GM21619 (cell line): ENCODE results near the gene CASK.
"Not testable (repeated sequence)": the region's sequence is repeated elsewhere in the genome, so short reads cannot be mapped to it uniquely, and the experiment has no call there.

Source experiments
- ATAC-seq: cut with Tn5 transposase; IDR thresholded peaks from one replicate; pipeline ENCODE4 v1.9.1; 2021; ENCODE audit not compliant: unreplicated experiment

Gene CASK

GRCh38 chrX:41655631-41656030, 267.7 kb downstream of the CASK start:
- ATAC-seq = no peak

GRCh38 chrX:41655101-41655500, 268.3 kb downstream of the CASK start:
- ATAC-seq = no peak

GRCh38 chrX:41653125-41653524, 270.2 kb downstream of the CASK start:
- ATAC-seq = no peak

- not testable (repeated sequence) for ATAC-seq
These were observed 277.2 kb downstream of the CASK start for GRCh38 chrX:41646201-41646600.

- no peak for ATAC-seq
These were observed 289.1 kb downstream of the CASK start for GRCh38 chrX:41634284-41634683.

- no peak for ATAC-seq
These were observed 293.3 kb downstream of the CASK start for GRCh38 chrX:41630091-41630490.

GRCh38 chrX:41629539-41629938, 293.8 kb downstream of the CASK start:
- no peak for ATAC-seq

- no peak for ATAC-seq
These were observed 302.1 kb downstream of the CASK start for GRCh38 chrX:41621222-41621723.

GRCh38 chrX:41619221-41619620, 304.1 kb downstream of the CASK start:
- no peak for ATAC-seq

GRCh38 chrX:41616935-41617334, 306.4 kb downstream of the CASK start:
- ATAC-seq = no peak

GRCh38 chrX:41616255-41616654, 307.1 kb downstream of the CASK start:
- no peak for ATAC-seq

- no peak for ATAC-seq
These were observed 315.1 kb downstream of the CASK start for GRCh38 chrX:41608244-41608643.

- no peak for ATAC-seq
These were observed 316.0 kb downstream of the CASK start for GRCh38 chrX:41607264-41607832.

GRCh38 chrX:41606057-41606456, 317.3 kb downstream of the CASK start:
- ATAC-seq = not testable (repeated sequence)

- ATAC-seq = no peak
These were observed 318.4 kb downstream of the CASK start for GRCh38 chrX:41604766-41605543.

- no peak for ATAC-seq
These were observed 319.2 kb downstream of the CASK start for GRCh38 chrX:41604177-41604576.

- no peak for ATAC-seq
These were observed 319.8 kb downstream of the CASK start for GRCh38 chrX:41603596-41603995.

GRCh38 chrX:41602816-41603345, 320.5 kb downstream of the CASK start:
- ATAC-seq = no peak

GRCh38 chrX:41600291-41600690, 323.1 kb downstream of the CASK start:
- no peak for ATAC-seq

- no peak for ATAC-seq
These were observed 323.8 kb downstream of the CASK start for GRCh38 chrX:41599507-41599906.

- peak; percentile 98 for ATAC-seq
These were observed 326.8 kb downstream of the CASK start for GRCh38 chrX:41596596-41596995.

- no peak for ATAC-seq
These were observed 328.7 kb downstream of the CASK start for GRCh38 chrX:41594634-41595033.
